HuH-7 (cell line): ENCODE data around the gene FARP2.
"Not testable (repeated sequence)": the region's sequence is repeated elsewhere in the genome, so short reads cannot be mapped to it uniquely, and the experiment has no call there.

Source experiments
- DNase-seq: peaks from one replicate; pipeline ENCODE4 v3.0.0; 2011; ENCODE audit warnings: low spot score

Gene FARP2

GRCh38 chr2:241412144-241412543 lies 56.1 kb downstream of the FARP2 start:
- no peak for DNase-seq

GRCh38 chr2:241413501-241413900 lies 57.4 kb downstream of the FARP2 start:
- DNase-seq: not testable (repeated sequence)

GRCh38 chr2:241413929-241414580 lies 58.0 kb downstream of the FARP2 start:
- DNase-seq: no peak

GRCh38 chr2:241415196-241415595 lies 59.1 kb downstream of the FARP2 start:
- DNase-seq: no peak

GRCh38 chr2:241417626-241418025 lies 61.5 kb downstream of the FARP2 start:
- DNase-seq: no peak

- DNase-seq: no peak
These were observed 65.2 kb downstream of the FARP2 start for GRCh38 chr2:241421330-241421729.

- not testable (repeated sequence) for DNase-seq
These were observed 65.9 kb downstream of the FARP2 start for GRCh38 chr2:241421942-241422341.

GRCh38 chr2:241422350-241422749 lies 66.3 kb downstream of the FARP2 start:
- DNase-seq: no peak

GRCh38 chr2:241423489-241423888 lies 67.4 kb downstream of the FARP2 start:
- not testable (repeated sequence) for DNase-seq

- DNase-seq: no peak
These were observed 69.3 kb downstream of the FARP2 start for GRCh38 chr2:241425368-241425767.

- DNase-seq: no peak
These were observed 74.1 kb downstream of the FARP2 start for GRCh38 chr2:241430178-241430577.

GRCh38 chr2:241432824-241433448 lies 76.9 kb downstream of the FARP2 start:
- no peak for DNase-seq

- DNase-seq: no peak
These were observed 81.1 kb downstream of the FARP2 start for GRCh38 chr2:241437179-241437578.

GRCh38 chr2:241441492-241441891 lies 85.4 kb downstream of the FARP2 start:
- no peak for DNase-seq

GRCh38 chr2:241443486-241444223 lies 87.6 kb downstream of the FARP2 start:
- DNase-seq: no peak

- DNase-seq: no peak
These were observed 89.3 kb downstream of the FARP2 start for GRCh38 chr2:241445426-241445825.

- not testable (repeated sequence) for DNase-seq
These were observed 94.0 kb downstream of the FARP2 start for GRCh38 chr2:241450092-241450491.

- DNase-seq: no peak
These were observed 95.9 kb downstream of the FARP2 start for GRCh38 chr2:241451840-241452506.

- DNase-seq: not testable (repeated sequence)
These were observed 97.8 kb downstream of the FARP2 start for GRCh38 chr2:241453919-241454318.

- DNase-seq: no peak
These were observed 98.9 kb downstream of the FARP2 start for GRCh38 chr2:241454837-241455485.

- no peak for DNase-seq
These were observed 100.5 kb downstream of the FARP2 start for GRCh38 chr2:241456546-241456945.

- no peak for DNase-seq
These were observed 102.6 kb downstream of the FARP2 start for GRCh38 chr2:241458687-241459086.
